GM13976 (cell line): Measurements from ENCODE around the gene NUDT3.

Experiments used
- DNase-seq: peaks from one replicate; pipeline ENCODE4 v3.0.0; 2012; ENCODE audit warnings: low spot score
- CTCF ChIP-seq: IDR thresholded peaks from 2 replicates; pipeline ENCODE4 v1.5.1; 2012; ENCODE audit warnings: borderline replicate concordance, mild to moderate bottlenecking; ENCODE audit not compliant: insufficient read depth; ENCODE audit errors: extremely low read depth, missing control alignments, control extremely low read depth
- in situ Hi-C: fragments of 300-500 bp; cut with MboI; formaldehyde crosslinking; loops from one replicate; pipeline ENCODE4 v1.12.0; 2022; ENCODE audit warnings: low sequenced_read_pairs, mixed read lengths, inconsistent platforms; ENCODE audit not compliant: unreplicated experiment

The NUDT3 gene

GRCh38 chr6:34243131-34243771, 149.2 kb downstream of the NUDT3 start:
- no peak for DNase-seq
- in situ Hi-C loops: loop anchor here (10.0 kb wide), 2 partner anchors 48 to 172 kb away; no protein-coding TSS in a partner anchor

GRCh38 chr6:34242252-34243130, 150.0 kb downstream of the NUDT3 start:
- TF ChIP-seq CTCF: no peak
- in situ Hi-C loops: loop anchor here (10.0 kb wide), 2 partner anchors 48 to 172 kb away; no protein-coding TSS in a partner anchor
- no peak for DNase-seq

More at GRCh38 chr6:34243131-34243771, 149.2 kb downstream of the NUDT3 start:
- TF ChIP-seq CTCF: no peak

- in situ Hi-C loops: loop anchor here (10.0 kb wide), 2 partner anchors 47 to 173 kb away; no protein-coding TSS in a partner anchor
- no peak for TF ChIP-seq CTCF
Measured at GRCh38 chr6:34241351-34242215, 150.9 kb downstream of the NUDT3 start.

GRCh38 chr6:34240329-34241248, 151.9 kb downstream of the NUDT3 start:
- in situ Hi-C loops: loop anchor here (10.0 kb wide), 2 partner anchors 46 to 174 kb away; no protein-coding TSS in a partner anchor
- DNase-seq: no peak
- TF ChIP-seq CTCF: no peak

More at GRCh38 chr6:34241351-34242215, 150.9 kb downstream of the NUDT3 start:
- DNase-seq: no peak

- TF ChIP-seq CTCF: no peak
- no peak for DNase-seq
- in situ Hi-C loops: loop anchor here (10.0 kb wide), 2 partner anchors 45 to 175 kb away; no protein-coding TSS in a partner anchor
Measured at GRCh38 chr6:34239893-34240292, 152.6 kb downstream of the NUDT3 start.
